Endometrial microvascular endothelial cells (primary cell): ENCODE measurements around the gene TBL1Y. TPM values are rescaled to one million over a fixed set of nuclear protein-coding genes. Genes with fewer than 3 reads are reported as not detected.

Source experiments
- in situ Hi-C: cut with HindIII; loops from 2 replicates; pipeline ENCODE4 v1.10.0; 2017; ENCODE audit warnings: low sequenced_read_pairs, low pct_unique_long_range_greater_than_20kb; ENCODE audit errors: inconsistent ontology term
- total RNA-seq: library from RNA; depleted of rRNA; stranded (reverse); fragments of >200 nt; gene quantifications from one replicate; pipeline ENCODE4 v1.2.3, GENCODE V29; 2015; ENCODE audit errors: inconsistent ontology term

TBL1Y gene
- total RNA-seq, 1 donor from 2014 or later = not detected

DNA sequence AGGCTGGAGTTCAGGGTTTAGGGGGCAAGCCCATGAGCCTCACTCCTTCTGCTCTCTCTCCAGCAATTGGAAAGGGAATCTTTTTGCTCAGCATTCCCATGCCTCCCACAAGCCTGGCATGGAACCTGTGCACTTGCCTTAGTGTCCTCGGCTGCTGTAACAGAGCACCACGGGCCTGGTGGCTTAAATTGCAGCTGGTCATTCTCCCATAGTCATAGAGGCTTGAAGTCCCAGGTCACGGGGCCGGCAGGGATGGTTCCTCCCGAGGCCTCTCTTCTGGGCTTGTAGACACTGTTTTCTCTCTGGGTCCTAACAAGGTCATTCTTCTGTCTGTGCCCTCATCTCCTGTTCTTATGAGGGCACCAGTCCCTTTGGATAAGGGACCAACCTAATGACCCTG is 57.2 kb downstream of the TBL1Y start:
- in situ Hi-C loops = no loop called here

DNA sequence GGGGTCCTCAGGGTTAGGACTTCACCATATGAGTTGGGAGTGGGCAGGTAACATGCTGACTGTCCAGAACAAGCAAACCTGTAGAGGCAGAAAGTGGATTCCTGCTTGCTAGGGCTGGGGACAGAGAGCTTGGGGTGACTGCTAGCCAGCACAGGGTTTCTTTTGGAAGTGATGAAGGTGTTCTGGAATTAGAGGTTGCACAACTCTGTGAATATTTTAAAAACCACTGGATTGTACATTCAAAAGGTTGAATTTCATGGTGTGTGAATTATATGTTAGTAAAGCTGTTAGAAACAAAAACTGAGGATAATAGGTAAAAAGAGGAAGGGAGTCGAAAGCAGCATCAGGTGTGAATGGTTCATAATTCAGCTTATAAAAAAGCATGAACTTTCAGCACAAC is 57.7 kb downstream of the TBL1Y start:
- in situ Hi-C loops = no loop called here

DNA sequence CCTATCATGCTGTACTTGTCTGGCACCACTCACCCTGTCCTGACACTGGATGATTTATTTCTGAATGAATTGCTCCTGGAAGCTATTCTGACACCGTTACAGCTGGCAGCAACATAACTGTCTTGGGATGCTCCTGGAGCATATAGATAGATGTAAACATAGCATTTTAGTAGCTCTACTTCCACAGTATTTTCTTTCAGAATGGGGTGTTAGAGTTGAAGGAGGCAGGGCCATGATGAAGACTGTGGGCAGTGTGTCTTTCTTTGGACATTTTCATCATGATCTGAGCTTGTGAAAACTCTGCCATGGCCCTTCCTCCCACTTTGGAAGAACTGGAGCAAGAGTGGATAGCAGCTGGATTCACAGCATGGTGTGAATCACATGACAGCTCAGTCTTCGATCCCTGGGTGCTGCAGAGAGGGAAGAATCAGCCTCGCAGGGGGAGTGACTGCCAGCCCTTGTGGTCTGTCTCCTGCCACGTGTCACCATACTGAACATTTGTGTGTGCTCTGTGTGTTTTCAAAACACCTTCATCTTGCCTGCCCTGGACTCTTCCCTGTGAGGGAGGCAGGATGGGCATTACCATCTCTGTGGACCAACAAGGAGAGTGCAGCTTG is 61.9 kb downstream of the TBL1Y start:
- in situ Hi-C loops = no loop called here

DNA sequence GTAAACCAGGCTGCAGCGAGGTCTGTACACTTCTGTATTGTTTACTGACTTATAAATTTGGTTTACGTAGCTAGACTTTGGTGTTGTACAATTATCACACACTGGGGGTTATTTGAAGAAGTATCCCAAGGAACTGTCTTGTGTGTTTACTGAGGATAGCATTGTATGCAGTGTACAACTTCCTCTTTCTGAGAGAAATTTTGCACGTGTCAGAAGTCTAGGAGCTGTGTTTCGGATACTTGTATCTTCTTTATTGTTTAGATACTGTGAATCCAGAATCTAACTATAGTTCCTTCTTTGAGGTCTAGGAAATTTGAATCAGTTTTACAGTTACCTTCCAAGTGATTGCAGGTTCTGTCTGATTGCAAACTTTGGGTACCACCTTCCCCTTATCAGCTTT is 64.5 kb downstream of the TBL1Y start:
- in situ Hi-C loops = no loop called here

GRCh38 chrY:6977783-6978182 is 67.3 kb downstream of the TBL1Y start:
- in situ Hi-C loops = no loop called here

DNA sequence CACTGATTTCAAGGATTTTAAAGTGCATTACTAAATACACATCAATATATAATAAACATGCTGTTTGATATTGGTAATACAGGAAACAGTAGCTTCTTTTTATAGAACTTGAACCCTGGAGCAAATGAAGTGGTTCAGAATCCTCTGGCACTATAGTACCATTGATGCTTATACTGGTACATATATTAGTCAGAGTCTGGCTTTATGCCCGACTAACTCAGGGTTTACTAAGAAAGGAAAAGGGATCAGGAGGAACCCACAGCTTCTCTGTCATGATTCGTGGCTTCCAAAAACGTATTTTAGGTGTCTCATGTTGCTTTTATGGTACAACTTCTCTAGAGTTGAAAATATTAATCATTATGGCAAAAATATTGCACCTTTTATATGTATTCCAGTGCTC is 72.7 kb downstream of the TBL1Y start:
- in situ Hi-C loops = no loop called here

DNA sequence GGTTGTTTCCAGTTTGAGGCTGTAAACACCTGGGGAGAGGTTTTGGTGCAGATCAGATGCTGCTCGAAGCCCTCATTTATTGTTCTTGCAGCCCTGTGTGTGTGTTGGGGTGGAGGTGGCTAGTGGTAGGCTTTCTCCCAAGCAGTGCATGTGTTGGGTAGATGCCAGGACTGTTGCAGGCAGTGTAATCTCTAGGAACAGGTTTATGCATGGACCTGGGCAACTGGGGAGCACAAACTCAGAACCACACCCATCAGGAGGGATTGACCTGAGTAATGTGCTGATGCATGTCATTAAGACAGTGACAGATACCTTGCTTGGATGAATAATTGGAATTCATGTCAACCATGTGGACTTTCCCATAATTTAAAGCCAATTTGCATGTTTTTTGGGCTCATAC is 77.3 kb downstream of the TBL1Y start:
- in situ Hi-C loops = no loop called here

GRCh38 chrY:6989886-6990620 is 79.6 kb downstream of the TBL1Y start:
- in situ Hi-C loops = no loop called here

DNA sequence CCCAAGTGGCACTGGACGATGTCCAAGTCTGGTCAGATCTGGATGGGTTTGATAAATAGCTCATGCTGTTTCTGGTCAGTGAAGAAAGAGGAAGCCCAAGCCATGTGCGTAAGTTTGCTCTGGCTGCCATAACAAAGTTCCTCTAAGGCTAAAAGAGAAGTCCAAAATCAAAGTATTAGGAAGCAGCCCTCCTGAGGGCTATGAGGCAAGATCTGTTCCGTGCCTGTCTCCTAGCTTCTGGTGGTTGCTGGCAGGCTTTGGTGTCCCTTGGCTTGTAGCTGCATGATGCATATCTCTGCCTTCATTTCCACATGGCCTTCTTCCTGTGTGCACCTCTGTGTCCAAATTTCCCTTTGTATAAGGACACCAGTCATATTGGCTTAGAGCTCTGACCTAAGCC is 81.5 kb downstream of the TBL1Y start:
- in situ Hi-C loops = no loop called here

GRCh38 chrY:6995987-6996386 is 85.5 kb downstream of the TBL1Y start:
- in situ Hi-C loops = no loop called here

- in situ Hi-C loops = no loop called here
Observed at GRCh38 chrY:6997503-6998066, 87.1 kb downstream of the TBL1Y start.

DNA sequence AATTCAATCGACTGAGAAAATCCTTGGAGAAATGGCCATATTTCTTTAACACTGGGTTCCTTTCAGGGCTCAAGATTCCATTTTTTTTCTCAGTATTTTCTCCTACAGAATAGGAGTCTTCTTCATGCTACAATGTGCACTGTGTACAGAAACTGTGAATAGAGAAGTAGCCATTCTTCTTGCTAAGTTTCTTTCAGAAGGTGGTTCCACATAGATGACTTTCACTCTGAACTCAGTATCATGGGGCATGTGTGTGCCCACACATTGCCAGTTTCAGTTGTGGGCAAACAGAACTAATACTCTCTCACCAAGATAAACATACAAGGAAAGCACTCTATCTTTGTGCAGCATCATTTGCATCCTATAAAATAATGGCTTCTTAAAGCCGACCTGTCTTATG is 89.4 kb downstream of the TBL1Y start:
- in situ Hi-C loops = no loop called here

DNA sequence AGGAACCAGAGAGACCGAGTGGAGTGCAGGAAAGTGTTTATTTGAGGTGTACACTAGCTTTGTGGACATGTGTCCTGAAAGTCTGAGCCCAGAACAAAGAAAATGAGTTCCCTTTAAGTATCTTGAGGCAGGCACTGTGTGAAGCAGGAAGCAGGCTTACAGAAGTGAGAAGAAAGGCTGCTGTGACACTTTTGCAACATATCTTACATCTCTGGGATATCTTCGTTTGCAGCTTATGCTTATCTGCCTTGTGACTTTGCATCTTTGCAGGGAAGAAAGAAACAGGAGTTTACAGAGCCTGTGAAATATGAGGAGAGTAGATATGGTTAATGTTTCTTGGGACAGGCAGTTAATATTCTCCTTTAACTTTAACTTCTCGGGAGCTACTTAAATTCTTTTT is 92.1 kb downstream of the TBL1Y start:
- in situ Hi-C loops = no loop called here

DNA sequence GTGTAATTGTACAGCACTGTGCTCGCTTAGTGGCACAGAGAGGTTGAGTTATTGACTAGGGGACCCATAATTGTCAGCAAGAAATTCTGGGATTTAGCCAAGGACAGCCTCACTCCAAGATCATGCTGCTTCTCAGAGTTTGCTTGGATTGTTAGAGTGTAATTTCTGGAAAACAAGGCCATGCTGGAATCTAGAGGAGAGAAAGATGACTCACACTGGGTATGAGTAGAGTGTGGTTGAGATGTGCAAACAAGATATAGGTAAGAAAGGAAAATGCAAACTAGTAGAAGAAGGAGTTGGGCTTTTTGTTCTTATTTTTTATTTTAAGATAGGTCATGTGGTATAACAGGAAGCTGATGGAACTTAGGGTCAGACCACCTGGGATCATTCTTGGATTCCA is 97.4 kb downstream of the TBL1Y start:
- in situ Hi-C loops = no loop called here

- in situ Hi-C loops = no loop called here
Observed at GRCh38 chrY:7008578-7009355, 98.3 kb downstream of the TBL1Y start.

GRCh38 chrY:7013051-7013450 is 102.6 kb downstream of the TBL1Y start:
- in situ Hi-C loops = no loop called here

DNA sequence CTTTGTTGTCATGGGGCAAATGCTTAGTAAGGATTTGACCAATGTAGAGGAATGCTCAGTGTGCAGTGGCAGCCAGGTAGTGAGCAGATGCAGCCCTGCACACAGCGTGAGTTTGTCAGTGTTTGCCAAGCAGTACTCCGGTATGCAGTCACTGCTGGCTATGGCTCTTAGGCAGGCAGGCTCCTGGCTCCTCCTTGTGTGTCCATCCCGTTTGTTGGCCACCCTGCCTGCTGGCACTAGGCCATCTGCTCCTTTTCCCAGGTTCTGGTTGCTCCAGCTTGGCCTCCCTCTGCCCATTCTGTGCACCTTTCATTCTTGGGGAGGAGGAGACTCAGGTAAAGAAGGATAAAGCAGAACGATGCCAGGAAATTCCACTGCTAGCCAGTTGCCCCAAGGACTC is 106.0 kb downstream of the TBL1Y start:
- in situ Hi-C loops = no loop called here

DNA sequence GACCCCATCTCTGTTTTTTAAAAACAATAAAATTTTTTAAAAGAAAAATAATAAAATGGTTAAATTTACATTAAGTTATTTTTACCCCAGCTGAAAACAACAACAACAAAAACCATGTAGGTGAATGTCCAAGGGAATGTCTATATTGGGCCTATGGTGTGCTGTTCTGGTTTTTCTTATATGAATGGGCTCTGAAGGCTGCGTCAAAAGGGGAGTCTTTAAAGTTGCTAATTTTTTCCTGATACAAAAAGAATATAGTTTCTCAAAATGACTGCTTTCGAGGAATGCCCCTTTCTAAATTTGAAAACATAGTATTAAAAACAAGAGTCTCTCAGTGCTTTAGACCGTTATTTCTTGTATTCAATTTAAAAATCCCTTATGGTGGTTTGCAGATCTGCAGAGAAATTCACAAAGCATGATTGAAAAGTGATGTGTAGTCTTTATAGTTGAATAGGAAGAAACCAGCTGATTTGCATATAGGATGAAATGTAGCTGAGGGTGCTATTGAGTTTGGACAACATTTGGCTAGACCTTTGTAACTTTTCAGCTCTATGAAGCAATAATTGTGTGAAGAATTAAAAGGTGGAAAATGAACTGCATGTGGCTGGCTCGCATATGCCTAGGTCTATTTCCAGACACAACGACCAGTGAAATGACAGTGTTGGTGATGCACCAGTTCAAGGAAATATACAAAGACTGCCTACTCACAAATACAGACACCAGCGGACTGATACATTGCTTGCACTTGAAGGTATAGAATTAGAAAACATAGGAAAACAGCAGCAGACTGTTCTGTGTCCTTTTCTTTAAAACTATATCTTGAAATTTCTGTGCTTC is 107.0 kb downstream of the TBL1Y start:
- in situ Hi-C loops = no loop called here

- in situ Hi-C loops = no loop called here
Observed at GRCh38 chrY:7039037-7039436, 128.5 kb downstream of the TBL1Y start.
